GM18511 (cell line): ENCODE measurements around the gene CALML5.

Experiments used
- ATAC-seq: cut with Tn5 transposase; IDR thresholded peaks from one replicate; pipeline ENCODE4 v1.9.1; 2021; ENCODE audit warnings: mild to moderate bottlenecking, moderate library complexity; ENCODE audit not compliant: unreplicated experiment

CALML5 gene

GRCh38 chr10:5502571-5503476 is 3.5 kb upstream of the CALML5 start:
- ATAC-seq: no peak

GRCh38 chr10:5502061-5502521 is 2.7 kb upstream of the CALML5 start:
- no peak for ATAC-seq

GRCh38 chr10:5500910-5501309 is 1.5 kb upstream of the CALML5 start:
- no peak for ATAC-seq

GRCh38 chr10:5500162-5500670 is 846 bp upstream of the CALML5 start:
- ATAC-seq: no peak

GRCh38 chr10:5498791-5499492 is 428 bp downstream of the CALML5 start:
- ATAC-seq: no peak

GRCh38 chr10:5497948-5498730 is 1.2 kb downstream of the CALML5 start:
- ATAC-seq: no peak

- no peak for ATAC-seq
These were observed 2.1 kb downstream of the CALML5 start for GRCh38 chr10:5497289-5497688.

GRCh38 chr10:5496261-5497250 is 2.8 kb downstream of the CALML5 start:
- no peak for ATAC-seq

- ATAC-seq: no peak
These were observed 4.8 kb downstream of the CALML5 start for GRCh38 chr10:5494611-5495010.

- ATAC-seq: no peak
These were observed 5.7 kb downstream of the CALML5 start for GRCh38 chr10:5493691-5494090.

GRCh38 chr10:5492929-5493576 is 6.3 kb downstream of the CALML5 start:
- no peak for ATAC-seq

- ATAC-seq: no peak
These were observed 7.0 kb downstream of the CALML5 start for GRCh38 chr10:5492322-5492855.

GRCh38 chr10:5491477-5491876 is 7.9 kb downstream of the CALML5 start:
- ATAC-seq: no peak

GRCh38 chr10:5490698-5491464 is 8.5 kb downstream of the CALML5 start:
- no peak for ATAC-seq

- no peak for ATAC-seq
These were observed 9.3 kb downstream of the CALML5 start for GRCh38 chr10:5490032-5490431.

GRCh38 chr10:5488272-5489161 is 10.9 kb downstream of the CALML5 start:
- no peak for ATAC-seq

- no peak for ATAC-seq
These were observed 12.5 kb downstream of the CALML5 start for GRCh38 chr10:5486853-5487235.
